Thyroid gland (tissue), 4 donors: Measurements from ENCODE around the gene RILPL2.
A peak's percentile ranks its signal among the peaks of the same experiment; 100 is the strongest.

Source experiments
- POLR2A ChIP-seq, 2 donors: fragments of 450-650 bp; IDR thresholded peaks; one replicate each; pipeline ENCODE4 v1.6.1; 2017; ENCODE audit warnings: antibody characterized with exemption in 2 of 2, mild to moderate bottlenecking in 2 of 2, moderate library complexity in 1 of 2
- TF ChIP-seq, protein P1 (sequence below), 6 experiments: fragments of 200-600 bp in 3 of 6; fragments of 450-650 bp in 3 of 6; sonication (generic) in 3 of 6; IDR thresholded peaks; one replicate each; pipeline ENCODE4 v1.5.1; 2016 to 2019; ENCODE audit warnings: antibody characterized with exemption in 6 of 6, mild to moderate bottlenecking in 2 of 6, inconsistent platforms in 1 of 6, moderate library complexity in 1 of 6

DNA sequence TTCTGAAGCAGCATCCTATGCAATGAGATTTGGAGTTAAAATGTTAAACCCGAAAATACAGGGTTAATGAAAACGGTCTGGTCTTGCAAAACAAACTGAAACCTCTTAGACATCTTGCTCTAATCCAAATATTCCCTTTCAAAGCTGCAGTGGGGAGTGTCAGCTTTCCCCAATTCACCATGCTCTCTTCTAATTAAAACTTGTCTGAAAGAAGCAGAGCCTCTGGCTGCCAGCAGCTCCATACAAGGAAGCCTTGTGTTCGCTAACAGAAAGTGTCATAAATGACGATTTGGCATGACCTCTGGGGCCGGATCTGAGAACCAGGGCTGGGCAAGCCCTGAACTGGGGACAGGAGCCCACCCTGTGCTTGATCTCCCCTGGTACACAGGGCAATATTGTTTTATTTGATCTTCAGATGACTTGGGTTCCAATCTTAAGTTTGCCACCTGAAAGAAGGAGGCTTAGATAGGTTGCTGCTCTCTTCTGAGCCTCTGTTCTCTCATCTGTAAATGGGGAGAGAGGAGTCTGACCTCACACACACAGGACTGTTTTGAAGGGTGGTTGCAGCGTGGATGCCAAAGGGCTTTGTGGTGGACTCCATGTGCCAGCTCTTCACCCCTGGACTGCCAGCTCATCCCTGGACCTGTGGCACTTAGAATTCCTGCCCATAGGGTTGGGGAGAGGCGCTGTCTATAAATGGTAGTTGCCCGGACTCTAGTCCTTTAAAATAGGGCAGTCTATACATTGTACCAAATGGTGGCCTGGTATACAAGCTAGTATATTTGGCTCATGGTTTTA lies 44.7 kb downstream of the RILPL2 start:
- peak in 1 of 2 donors; percentile 27 for TF ChIP-seq POLR2A (IDR thresholded peaks at IDR 0.05)
- TF ChIP-seq, protein P1, sequence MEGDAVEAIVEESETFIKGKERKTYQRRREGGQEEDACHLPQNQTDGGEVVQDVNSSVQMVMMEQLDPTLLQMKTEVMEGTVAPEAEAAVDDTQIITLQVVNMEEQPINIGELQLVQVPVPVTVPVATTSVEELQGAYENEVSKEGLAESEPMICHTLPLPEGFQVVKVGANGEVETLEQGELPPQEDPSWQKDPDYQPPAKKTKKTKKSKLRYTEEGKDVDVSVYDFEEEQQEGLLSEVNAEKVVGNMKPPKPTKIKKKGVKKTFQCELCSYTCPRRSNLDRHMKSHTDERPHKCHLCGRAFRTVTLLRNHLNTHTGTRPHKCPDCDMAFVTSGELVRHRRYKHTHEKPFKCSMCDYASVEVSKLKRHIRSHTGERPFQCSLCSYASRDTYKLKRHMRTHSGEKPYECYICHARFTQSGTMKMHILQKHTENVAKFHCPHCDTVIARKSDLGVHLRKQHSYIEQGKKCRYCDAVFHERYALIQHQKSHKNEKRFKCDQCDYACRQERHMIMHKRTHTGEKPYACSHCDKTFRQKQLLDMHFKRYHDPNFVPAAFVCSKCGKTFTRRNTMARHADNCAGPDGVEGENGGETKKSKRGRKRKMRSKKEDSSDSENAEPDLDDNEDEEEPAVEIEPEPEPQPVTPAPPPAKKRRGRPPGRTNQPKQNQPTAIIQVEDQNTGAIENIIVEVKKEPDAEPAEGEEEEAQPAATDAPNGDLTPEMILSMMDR (IDR thresholded peaks at IDR 0.05), result no peak
